Measurements from ENCODE around the gene BRME1. TPM values are rescaled to one million over a fixed set of nuclear protein-coding genes. Genes with fewer than 3 reads are reported as not detected.

Gene BRME1
- total RNA-seq, 1 donor from 2014 or later, result 2.9 TPM

- TF ChIP-seq, protein P1, sequence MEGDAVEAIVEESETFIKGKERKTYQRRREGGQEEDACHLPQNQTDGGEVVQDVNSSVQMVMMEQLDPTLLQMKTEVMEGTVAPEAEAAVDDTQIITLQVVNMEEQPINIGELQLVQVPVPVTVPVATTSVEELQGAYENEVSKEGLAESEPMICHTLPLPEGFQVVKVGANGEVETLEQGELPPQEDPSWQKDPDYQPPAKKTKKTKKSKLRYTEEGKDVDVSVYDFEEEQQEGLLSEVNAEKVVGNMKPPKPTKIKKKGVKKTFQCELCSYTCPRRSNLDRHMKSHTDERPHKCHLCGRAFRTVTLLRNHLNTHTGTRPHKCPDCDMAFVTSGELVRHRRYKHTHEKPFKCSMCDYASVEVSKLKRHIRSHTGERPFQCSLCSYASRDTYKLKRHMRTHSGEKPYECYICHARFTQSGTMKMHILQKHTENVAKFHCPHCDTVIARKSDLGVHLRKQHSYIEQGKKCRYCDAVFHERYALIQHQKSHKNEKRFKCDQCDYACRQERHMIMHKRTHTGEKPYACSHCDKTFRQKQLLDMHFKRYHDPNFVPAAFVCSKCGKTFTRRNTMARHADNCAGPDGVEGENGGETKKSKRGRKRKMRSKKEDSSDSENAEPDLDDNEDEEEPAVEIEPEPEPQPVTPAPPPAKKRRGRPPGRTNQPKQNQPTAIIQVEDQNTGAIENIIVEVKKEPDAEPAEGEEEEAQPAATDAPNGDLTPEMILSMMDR (IDR thresholded peaks at IDR 0.05), result peak; percentile 28
- Mint-ChIP-seq H3K4me3 (ENCODE audit: unreplicated experiment) (no peak overlapping the region), H3K27ac (ENCODE audit: unreplicated experiment) (peak overlapping the region; percentile 54), H3K9me3 (ENCODE audit: low read depth) (no peaks in the 10 kb centered on the region), H3K4me1 (ENCODE audit: low read depth) (peaks cover 3% of the 10 kb centered on the region), H3K36me3 (ENCODE audit: low read depth) (no peaks in the 10 kb centered on the region), H3K27me3 (ENCODE audit: low read depth) (no peaks in the 10 kb centered on the region)
- DNase-seq (ENCODE audit: low spot score), result no peak
Observed at GRCh38 chr19:13872695-13873389, 33.1 kb downstream of the BRME1 start.

GRCh38 chr19:13872339-13872694 is 33.6 kb downstream of the BRME1 start:
- no peaks in the 10 kb centered on the region for H3K36me3 Mint-ChIP-seq (ENCODE audit: low read depth)
- DNase-seq (ENCODE audit: low spot score), result no peak
- no peaks in the 10 kb centered on the region for H3K27me3 Mint-ChIP-seq (ENCODE audit: low read depth)
- H3K27ac Mint-ChIP-seq (ENCODE audit: unreplicated experiment), result peak overlapping the region; percentile 54
- no peak overlapping the region for H3K4me3 Mint-ChIP-seq (ENCODE audit: unreplicated experiment)
- H3K4me1 Mint-ChIP-seq (ENCODE audit: low read depth), result peaks cover 3% of the 10 kb centered on the region
- TF ChIP-seq, protein P1 (IDR thresholded peaks at IDR 0.05), result no peak
- H3K9me3 Mint-ChIP-seq (ENCODE audit: low read depth), result no peaks in the 10 kb centered on the region

- no peaks in the 10 kb centered on the region for H3K36me3 Mint-ChIP-seq (ENCODE audit: low read depth)
- no peaks in the 10 kb centered on the region for H3K9me3 Mint-ChIP-seq (ENCODE audit: low read depth)
- TF ChIP-seq, protein P1 (IDR thresholded peaks at IDR 0.05), result no peak
- no peaks in the 10 kb centered on the region for H3K27me3 Mint-ChIP-seq (ENCODE audit: low read depth)
- H3K27ac Mint-ChIP-seq (ENCODE audit: unreplicated experiment), result no peak overlapping the region
- H3K4me3 Mint-ChIP-seq (ENCODE audit: unreplicated experiment), result no peak overlapping the region
- DNase-seq (ENCODE audit: low spot score), result no peak
- H3K4me1 Mint-ChIP-seq (ENCODE audit: low read depth), result peaks cover 10% of the 10 kb centered on the region
Observed at GRCh38 chr19:13870873-13871272, 35.0 kb downstream of the BRME1 start.

GRCh38 chr19:13869281-13869680 is 36.6 kb downstream of the BRME1 start:
- Mint-ChIP-seq H3K27me3 (ENCODE audit: low read depth) (no peaks in the 10 kb centered on the region), H3K27ac (ENCODE audit: unreplicated experiment) (no peak overlapping the region), H3K36me3 (ENCODE audit: low read depth) (no peaks in the 10 kb centered on the region), H3K4me3 (ENCODE audit: unreplicated experiment) (no peak overlapping the region), H3K9me3 (ENCODE audit: low read depth) (no peaks in the 10 kb centered on the region), H3K4me1 (ENCODE audit: low read depth) (peaks cover 15% of the 10 kb centered on the region)
- TF ChIP-seq, protein P1 (IDR thresholded peaks at IDR 0.05), result no peak
- no peak for DNase-seq (ENCODE audit: low spot score)

- Mint-ChIP-seq H3K27me3 (ENCODE audit: low read depth) (no peaks in the 10 kb centered on the region), H3K9me3 (ENCODE audit: low read depth) (no peaks in the 10 kb centered on the region), H3K36me3 (ENCODE audit: low read depth) (no peaks in the 10 kb centered on the region), H3K27ac (ENCODE audit: unreplicated experiment) (no peak overlapping the region), H3K4me3 (ENCODE audit: unreplicated experiment) (no peak overlapping the region), H3K4me1 (ENCODE audit: low read depth) (peaks cover 21% of the 10 kb centered on the region)
- no peak for DNase-seq (ENCODE audit: low spot score)
- TF ChIP-seq, protein P1 (IDR thresholded peaks at IDR 0.05), result no peak
Observed at GRCh38 chr19:13868663-13869062, 37.3 kb downstream of the BRME1 start.

Data from chondrocyte (in vitro differentiated cells).